K562 (cell line): ENCODE data around the gene HMGN1. TPM values are rescaled to one million over a fixed set of nuclear protein-coding genes. Genes with fewer than 3 reads are reported as not detected.

Experiments
- ASH1L ChIP-seq: fragments of 450-650 bp; IDR thresholded peaks from 2 replicates; pipeline ENCODE4 v1.6.1; 2018; ENCODE audit warnings: borderline replicate concordance, mild to moderate bottlenecking, low read depth; ENCODE audit not compliant: partially characterized antibody
- ATF1 ChIP-seq, 2 experiments: fragments of 450-650 bp in 1 of 2; IDR thresholded peaks; 2 replicates each; pipeline ENCODE4 v1.6.1; 2016; ENCODE audit warnings: missing compliant biosample characterization in 1 of 2, missing genetic modification characterization in 1 of 2
- BRF1 ChIP-seq: IDR thresholded peaks from 3 replicates; pipeline ENCODE4 v1.6.1; 2011; ENCODE audit warnings: borderline replicate concordance, mild to moderate bottlenecking; ENCODE audit not compliant: insufficient read length; ENCODE audit errors: extremely low read depth
- ESRRB ChIP-seq: fragments of 250-450 bp; sonication (Bioruptor Pico); IDR thresholded peaks from 2 replicates; pipeline ENCODE4 v1.5.0; 2020; ENCODE audit warnings: mild to moderate bottlenecking, moderate library complexity, borderline replicate concordance
- HNRNPK ChIP-seq: fragments of 200-400 bp; formaldehyde crosslinking; IDR thresholded peaks from one replicate; pipeline ENCODE4 v1.6.1; 2018; ENCODE audit warnings: mild to moderate bottlenecking, low read depth, low read length; ENCODE audit not compliant: poor library complexity, severe bottlenecking
- MAFF ChIP-seq: IDR thresholded peaks from 2 replicates; pipeline ENCODE4 v1.6.1; 2012; ENCODE audit warnings: low read length, improper control_type of control experiment
- NFRKB ChIP-seq: fragments of 450-650 bp; IDR thresholded peaks from 2 replicates; pipeline ENCODE4 v1.6.1; 2016; ENCODE audit warnings: low read depth
- SMAD1 ChIP-seq: fragments of 150-350 bp; IDR thresholded peaks from 2 replicates; pipeline ENCODE4 v1.6.1; 2014; ENCODE audit warnings: low read length, low read depth; ENCODE audit not compliant: partially characterized antibody
- SMAD3 ChIP-seq: fragments of 450-650 bp; formaldehyde crosslinking; conservative IDR thresholded peaks from 2 replicates; pipeline ENCODE4 v1.4.0; 2020; ENCODE audit warnings: mild to moderate bottlenecking
- TBP ChIP-seq: optimal IDR thresholded peaks from 2 replicates; pipeline ENCODE3; 2011; ENCODE audit warnings: low read depth, low read length, improper control_type of control experiment
- TRIM24 ChIP-seq, 2 experiments: fragments of 450-650 bp; IDR thresholded peaks; 2 replicates each; pipeline ENCODE4 v1.6.1; 2016
- ZFX ChIP-seq: sonication (generic); formaldehyde crosslinking; IDR thresholded peaks from 2 replicates; pipeline ENCODE4 v1.8.0; 2022; ENCODE audit warnings: mild to moderate bottlenecking, missing genetic modification reagents, moderate library complexity
- ZKSCAN3 ChIP-seq: fragments of 250-450 bp; sonication (Bioruptor Pico); IDR thresholded peaks from 2 replicates; pipeline ENCODE4 v1.4.0; 2020
- ZNF134 ChIP-seq: fragments of 250-450 bp; sonication (Bioruptor Pico); conservative IDR thresholded peaks from 2 replicates; pipeline ENCODE4 v1.4.0; 2020
- ZNF217 ChIP-seq: sonication (generic); formaldehyde crosslinking; IDR thresholded peaks from 2 replicates; pipeline ENCODE4 v1.8.0; 2022; ENCODE audit warnings: mild to moderate bottlenecking, missing genetic modification reagents
- ZNF311 ChIP-seq: fragments of 250-450 bp; sonication (Bioruptor Pico); IDR thresholded peaks from 2 replicates; pipeline ENCODE4 v1.4.0; 2020; ENCODE audit warnings: mild to moderate bottlenecking, moderate library complexity
- ZNF778 ChIP-seq: fragments of 450-650 bp; formaldehyde crosslinking; IDR thresholded peaks from 2 replicates; pipeline ENCODE4 v1.4.0; 2020; ENCODE audit warnings: mild to moderate bottlenecking, moderate library complexity
- polyA plus RNA-seq, 8 experiments: library from polyadenylated mRNA; depleted of rRNA in 4 of 8; stranded (reverse) in 5 of 8; unstranded in 3 of 8; fragments of >200 nt; fragmentation: Nextera tagmentation in 2 of 8; fragmentation: Illumina TruSeq in 1 of 8; extraction: Ambion mirVana in 2 of 8; extraction: Trizol in 1 of 8; gene quantifications; 2 replicates each; pipeline versions ENCODE4 v1.2.1 to v1.2.3, GENCODE V29; 2011 to 2014; ENCODE audit warnings: inconsistent platforms in 1 of 8, missing spikeins in 1 of 8
- total RNA-seq, 7 experiments: library from RNA; depleted of rRNA in 6 of 7; stranded (reverse); fragments of >200 nt in 6 of 7; fragmentation: Illumina TruSeq in 2 of 7; extraction: Trizol in 2 of 7; gene quantifications; 2 replicates each; pipeline versions ENCODE4 v1.2.1 to v1.2.3, GENCODE V29; 2011 to 2021; ENCODE audit warnings: low replicate concordance in 1 of 7
- TF ChIP-seq, protein P1 (sequence below): sonication (generic); formaldehyde crosslinking; IDR thresholded peaks from 2 replicates; pipeline ENCODE4 v1.8.1; 2023; ENCODE audit warnings: mild to moderate bottlenecking, missing genetic modification reagents
- TF ChIP-seq, protein P2 (sequence below): sonication (generic); formaldehyde crosslinking; IDR thresholded peaks from 2 replicates; pipeline ENCODE4 v1.8.1; 2023; ENCODE audit warnings: mild to moderate bottlenecking, missing genetic modification reagents
- TF ChIP-seq, protein P3 (sequence below): fragments of 250-450 bp; sonication (Bioruptor Pico); IDR thresholded peaks from 2 replicates; pipeline ENCODE4 v1.9.0; 2021; ENCODE audit warnings: mild to moderate bottlenecking
- TF ChIP-seq, protein P4 (sequence below), 2 experiments: fragments of 200-800 bp in 1 of 2; sonication (Bioruptor generic) in 1 of 2; sonication (generic) in 1 of 2; formaldehyde crosslinking in 1 of 2; IDR thresholded peaks in 1 of 2; conservative IDR thresholded peaks in 1 of 2; 2 replicates each; pipeline versions ENCODE4 v1.5.0 to v1.6.1; 2016 to 2020; ENCODE audit warnings: missing compliant biosample characterization in 1 of 2, missing genetic modification characterization in 1 of 2, missing genetic modification reagents in 1 of 2

The HMGN1 gene
- total and polyA plus RNA-seq, 9 of the 15 experiments (the other 6 are each of a cell fraction or from before 2014, with no cell fraction given): 124 to 626 (median 498) TPM

DNA sequence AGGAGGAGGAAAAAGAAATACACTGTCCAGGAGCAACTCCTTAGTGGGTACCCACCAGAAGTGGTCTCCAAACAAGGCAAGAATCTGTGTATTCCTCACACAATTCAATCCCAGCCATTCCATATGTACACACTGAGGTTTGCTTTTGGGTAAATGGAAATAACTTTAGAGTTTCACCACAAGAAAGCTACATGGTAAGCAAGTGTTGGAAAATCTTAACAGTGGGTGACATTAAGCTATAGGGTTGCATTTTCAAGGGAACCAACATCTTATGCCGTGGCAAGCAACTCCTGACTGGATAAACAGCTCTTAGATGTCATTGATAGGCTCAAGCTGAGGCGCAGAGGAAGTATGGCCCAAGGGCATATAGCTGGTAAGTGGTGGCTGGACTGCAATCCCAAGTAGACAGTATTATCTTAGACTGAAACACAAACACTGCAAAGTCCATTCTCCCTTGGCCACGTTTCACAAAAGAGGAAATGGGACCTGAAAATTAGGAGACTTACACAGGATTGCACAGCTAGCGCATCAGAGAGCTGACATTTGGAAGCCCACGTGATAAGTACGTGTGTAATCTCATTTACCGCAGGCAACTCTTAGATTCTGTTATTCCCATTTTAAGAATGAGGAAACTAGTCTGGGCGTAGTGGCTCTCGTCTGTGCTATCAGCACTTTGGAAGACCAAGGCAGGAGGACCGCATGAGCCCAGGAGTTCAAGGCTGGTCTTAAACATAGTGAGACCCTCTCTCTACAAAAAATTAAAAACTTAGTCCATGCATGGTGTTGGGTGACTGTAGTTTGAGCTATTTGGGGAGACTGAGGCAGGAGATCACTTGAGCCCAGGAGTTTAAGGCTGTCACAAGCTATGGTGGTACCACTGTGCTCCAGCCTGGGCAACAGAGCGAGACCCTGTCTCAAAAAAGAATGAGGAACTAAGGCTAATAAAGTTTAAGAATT is 31.5 kb downstream of the HMGN1 start (continued):
- TF ChIP-seq, protein P1, sequence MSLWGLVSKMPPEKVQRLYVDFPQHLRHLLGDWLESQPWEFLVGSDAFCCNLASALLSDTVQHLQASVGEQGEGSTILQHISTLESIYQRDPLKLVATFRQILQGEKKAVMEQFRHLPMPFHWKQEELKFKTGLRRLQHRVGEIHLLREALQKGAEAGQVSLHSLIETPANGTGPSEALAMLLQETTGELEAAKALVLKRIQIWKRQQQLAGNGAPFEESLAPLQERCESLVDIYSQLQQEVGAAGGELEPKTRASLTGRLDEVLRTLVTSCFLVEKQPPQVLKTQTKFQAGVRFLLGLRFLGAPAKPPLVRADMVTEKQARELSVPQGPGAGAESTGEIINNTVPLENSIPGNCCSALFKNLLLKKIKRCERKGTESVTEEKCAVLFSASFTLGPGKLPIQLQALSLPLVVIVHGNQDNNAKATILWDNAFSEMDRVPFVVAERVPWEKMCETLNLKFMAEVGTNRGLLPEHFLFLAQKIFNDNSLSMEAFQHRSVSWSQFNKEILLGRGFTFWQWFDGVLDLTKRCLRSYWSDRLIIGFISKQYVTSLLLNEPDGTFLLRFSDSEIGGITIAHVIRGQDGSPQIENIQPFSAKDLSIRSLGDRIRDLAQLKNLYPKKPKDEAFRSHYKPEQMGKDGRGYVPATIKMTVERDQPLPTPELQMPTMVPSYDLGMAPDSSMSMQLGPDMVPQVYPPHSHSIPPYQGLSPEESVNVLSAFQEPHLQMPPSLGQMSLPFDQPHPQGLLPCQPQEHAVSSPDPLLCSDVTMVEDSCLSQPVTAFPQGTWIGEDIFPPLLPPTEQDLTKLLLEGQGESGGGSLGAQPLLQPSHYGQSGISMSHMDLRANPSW (CRISPR knock-in tag): no peak
- TF ChIP-seq, protein P2, sequence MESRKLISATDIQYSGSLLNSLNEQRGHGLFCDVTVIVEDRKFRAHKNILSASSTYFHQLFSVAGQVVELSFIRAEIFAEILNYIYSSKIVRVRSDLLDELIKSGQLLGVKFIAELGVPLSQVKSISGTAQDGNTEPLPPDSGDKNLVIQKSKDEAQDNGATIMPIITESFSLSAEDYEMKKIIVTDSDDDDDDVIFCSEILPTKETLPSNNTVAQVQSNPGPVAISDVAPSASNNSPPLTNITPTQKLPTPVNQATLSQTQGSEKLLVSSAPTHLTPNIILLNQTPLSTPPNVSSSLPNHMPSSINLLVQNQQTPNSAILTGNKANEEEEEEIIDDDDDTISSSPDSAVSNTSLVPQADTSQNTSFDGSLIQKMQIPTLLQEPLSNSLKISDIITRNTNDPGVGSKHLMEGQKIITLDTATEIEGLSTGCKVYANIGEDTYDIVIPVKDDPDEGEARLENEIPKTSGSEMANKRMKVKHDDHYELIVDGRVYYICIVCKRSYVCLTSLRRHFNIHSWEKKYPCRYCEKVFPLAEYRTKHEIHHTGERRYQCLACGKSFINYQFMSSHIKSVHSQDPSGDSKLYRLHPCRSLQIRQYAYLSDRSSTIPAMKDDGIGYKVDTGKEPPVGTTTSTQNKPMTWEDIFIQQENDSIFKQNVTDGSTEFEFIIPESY: 0 out of 2 replicates have a peak, but pooled peaks have one; percentile 42
- TF ChIP-seq HNRNPK: no peak
- no peak for TF ChIP-seq ASH1L
- TF ChIP-seq ZNF778 (CRISPR knock-in tag): no peak
- no peak for TF ChIP-seq BRF1
- TF ChIP-seq ATF1 (CRISPR knock-in tag; IDR thresholded peaks at IDR 0.05): no peak
- TF ChIP-seq ATF1 (tag; IDR thresholded peaks at IDR 0.05): peak; percentile 75
- TF ChIP-seq SMAD3: no peak; the same call in 1 of the 2 replicates
- TF ChIP-seq, protein P3, sequence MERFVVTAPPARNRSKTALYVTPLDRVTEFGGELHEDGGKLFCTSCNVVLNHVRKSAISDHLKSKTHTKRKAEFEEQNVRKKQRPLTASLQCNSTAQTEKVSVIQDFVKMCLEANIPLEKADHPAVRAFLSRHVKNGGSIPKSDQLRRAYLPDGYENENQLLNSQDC (CRISPR knock-in tag): no peak
- TF ChIP-seq MAFF: no peak
- TF ChIP-seq ZFX (CRISPR knock-in tag): 0 out of 2 replicates have a peak, but pooled peaks have one; percentile 41
- TF ChIP-seq ZNF134 (CRISPR knock-in tag): no peak
- TF ChIP-seq TRIM24 (IDR thresholded peaks at IDR 0.05): peak in 1 of 2 experiments; percentile 47; a peak in 1 of 4 replicates
- TF ChIP-seq NFRKB: peak; percentile 46
- TF ChIP-seq TBP: peak; percentile 46
- 0 out of 2 replicates have a peak, but pooled peaks have one; percentile 58 for TF ChIP-seq ZNF311 (CRISPR knock-in tag)
- TF ChIP-seq ESRRB (CRISPR knock-in tag): no peak
- no peak for TF ChIP-seq SMAD1
- TF ChIP-seq ZKSCAN3 (CRISPR knock-in tag): no peak
- no peak for TF ChIP-seq ZNF217 (CRISPR knock-in tag)
- TF ChIP-seq, protein P4, sequence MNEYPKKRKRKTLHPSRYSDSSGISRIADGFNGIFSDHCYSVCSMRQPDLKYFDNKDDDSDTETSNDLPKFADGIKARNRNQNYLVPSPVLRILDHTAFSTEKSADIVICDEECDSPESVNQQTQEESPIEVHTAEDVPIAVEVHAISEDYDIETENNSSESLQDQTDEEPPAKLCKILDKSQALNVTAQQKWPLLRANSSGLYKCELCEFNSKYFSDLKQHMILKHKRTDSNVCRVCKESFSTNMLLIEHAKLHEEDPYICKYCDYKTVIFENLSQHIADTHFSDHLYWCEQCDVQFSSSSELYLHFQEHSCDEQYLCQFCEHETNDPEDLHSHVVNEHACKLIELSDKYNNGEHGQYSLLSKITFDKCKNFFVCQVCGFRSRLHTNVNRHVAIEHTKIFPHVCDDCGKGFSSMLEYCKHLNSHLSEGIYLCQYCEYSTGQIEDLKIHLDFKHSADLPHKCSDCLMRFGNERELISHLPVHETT (CRISPR knock-in tag; conservative IDR thresholded peaks at IDR 0.05 in 1 of 2, IDR thresholded peaks at IDR 0.05 in 1 of 2): no peak; a peak in 1 of 4 replicates
